ENCODE measurements around the gene DDC.
"Not testable (repeated sequence)": the region's sequence is repeated elsewhere in the genome, so short reads cannot be mapped to it uniquely, and the experiment has no call there.

DDC gene

DNA sequence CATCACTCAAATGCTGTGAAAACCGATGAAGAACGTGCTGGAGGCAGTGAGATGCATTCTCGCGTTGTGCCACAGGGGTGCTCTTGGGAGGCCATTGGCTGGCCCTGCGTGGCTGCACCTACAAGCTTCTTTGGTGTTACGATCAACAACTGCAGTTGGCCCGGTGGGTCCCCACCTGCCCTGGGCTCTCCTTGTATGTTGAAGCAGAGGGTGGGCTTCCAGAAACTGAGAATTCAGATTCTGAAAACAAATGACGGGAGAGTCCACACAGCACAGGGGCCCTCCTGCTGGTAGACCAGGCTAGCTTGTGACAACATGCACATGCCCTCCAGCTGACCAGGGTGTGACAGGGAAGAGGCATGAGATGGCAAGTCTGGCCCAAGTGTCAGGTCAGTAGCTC, 23.7 kb upstream of the DDC start:
- no peak for DNase-seq

DNA sequence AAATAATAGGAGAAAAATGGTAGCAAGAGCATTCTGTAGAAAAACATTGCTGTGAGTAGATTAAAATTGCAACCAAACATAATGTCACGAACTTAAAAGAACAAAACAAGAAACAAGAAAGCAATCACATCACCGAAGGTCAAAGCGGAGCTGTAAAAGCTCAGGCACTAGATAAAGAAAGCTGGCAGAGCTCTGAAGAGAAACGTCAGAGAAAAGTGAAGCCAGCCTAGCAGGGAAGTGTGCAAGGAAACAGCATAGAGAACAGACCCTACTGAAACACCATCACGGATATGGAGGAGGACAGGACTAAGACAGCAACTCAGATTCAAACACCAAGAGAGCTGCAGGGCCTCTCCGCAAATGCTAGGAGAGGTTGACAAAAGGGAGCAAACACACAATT, 22.5 kb upstream of the DDC start:
- DNase-seq, result no peak

DNA sequence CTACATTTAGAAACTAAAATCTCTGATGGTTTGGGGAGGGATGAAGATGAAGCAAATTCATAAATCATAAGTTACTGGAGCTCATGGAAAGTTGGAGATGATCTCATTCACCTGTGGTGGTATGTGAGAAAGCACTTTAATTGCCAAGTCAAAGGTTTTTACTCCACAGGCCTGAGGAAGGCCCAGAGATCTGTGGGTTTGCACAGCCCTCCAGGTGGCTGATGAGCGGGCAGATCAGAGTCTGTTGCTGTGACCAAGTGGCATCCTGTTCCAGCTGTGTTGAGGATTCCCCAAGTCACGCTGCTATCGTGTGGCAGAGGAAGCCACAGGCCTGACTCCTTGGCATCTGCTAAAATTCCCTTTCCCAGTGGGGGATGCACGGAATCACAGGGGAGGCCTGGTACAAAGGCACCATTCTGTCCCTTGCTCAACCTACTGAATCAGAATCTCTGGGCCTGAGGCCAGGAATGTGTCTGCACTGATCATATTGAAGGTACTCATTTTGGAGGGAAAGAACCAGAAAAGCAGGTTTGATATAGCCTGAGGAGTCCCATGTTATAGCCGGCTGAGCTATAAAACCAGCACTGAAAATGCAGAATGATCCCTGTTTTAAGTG, 19.7 kb upstream of the DDC start:
- no peak for DNase-seq

DNA sequence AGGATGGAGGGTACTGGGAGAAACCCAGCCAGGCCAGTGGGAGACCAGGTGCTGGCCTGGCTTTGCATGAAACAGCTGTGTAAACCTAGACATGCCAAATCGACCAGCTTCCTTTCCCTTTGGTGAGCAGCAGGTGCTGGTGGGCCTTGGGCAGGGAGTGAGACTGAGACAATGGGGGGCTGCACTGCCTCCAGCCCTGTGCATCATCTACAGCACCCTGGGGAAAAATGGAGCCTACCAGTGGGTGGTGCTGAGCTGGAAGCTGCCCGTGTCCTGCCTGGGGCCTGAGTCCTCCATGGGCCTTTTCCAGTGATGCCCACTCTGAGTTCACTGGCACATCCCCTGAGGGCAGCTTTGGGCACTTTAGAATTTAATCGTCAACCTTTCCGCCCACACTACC, 19.2 kb upstream of the DDC start:
- no peak for DNase-seq

DNA sequence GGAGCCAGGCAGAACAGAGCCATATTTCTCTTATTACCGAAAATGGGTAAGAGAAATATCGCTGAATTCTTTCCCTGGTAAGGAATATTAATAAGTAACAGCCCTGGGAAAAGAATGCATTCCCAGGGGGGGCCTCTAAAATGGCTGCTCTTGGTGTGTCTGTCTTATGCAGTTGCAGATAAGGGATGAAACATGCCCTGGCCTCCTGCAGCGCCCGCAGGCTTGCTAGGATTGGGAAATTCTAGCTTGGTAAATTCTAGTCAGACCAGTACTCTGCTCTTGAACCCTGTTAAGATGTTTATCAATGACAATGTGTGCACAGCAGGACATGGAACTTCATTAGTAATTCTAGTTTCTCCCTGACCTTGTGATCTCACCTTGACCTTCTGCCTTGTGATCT, 18.1 kb upstream of the DDC start:
- not testable (repeated sequence) for DNase-seq

DNA sequence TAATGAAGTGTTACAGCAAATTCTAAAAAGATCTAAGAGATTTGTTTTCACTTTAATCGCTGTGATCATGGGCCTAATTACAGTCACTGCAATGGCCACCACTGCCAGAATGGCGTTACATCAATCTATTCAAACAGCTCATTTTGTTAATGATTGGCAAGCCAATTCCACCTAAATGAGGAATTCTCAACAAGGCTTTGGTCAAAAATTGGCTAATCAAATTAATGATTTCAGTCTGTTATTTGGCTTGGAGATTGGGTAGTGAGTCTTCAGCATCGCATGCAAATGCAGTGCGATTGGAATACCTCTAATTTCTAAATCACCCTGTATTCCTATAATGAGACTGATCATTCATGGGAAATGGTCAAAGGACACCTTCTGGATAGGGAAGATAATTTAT, 17.1 kb upstream of the DDC start:
- not testable (repeated sequence) for DNase-seq

DNA sequence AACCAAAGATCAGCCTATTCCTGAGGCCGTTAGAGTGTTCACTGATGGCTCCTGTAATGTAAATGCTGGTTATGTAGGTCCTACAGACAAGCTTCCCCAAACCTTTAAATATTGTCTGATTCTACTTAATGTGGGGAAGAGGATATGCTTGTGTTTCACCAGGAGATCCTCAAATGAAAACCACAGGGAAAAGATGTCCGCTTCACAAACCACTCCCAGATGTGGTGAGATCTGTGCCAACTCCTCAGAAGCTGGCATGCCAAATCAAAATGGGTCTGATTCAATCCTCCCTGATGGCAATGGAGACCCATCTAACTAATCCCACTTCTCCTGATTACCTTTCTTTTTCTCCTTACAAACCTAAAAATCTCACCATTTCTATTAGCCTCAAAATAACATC, 15.5 kb upstream of the DDC start:
- not testable (repeated sequence) for DNase-seq

DNA sequence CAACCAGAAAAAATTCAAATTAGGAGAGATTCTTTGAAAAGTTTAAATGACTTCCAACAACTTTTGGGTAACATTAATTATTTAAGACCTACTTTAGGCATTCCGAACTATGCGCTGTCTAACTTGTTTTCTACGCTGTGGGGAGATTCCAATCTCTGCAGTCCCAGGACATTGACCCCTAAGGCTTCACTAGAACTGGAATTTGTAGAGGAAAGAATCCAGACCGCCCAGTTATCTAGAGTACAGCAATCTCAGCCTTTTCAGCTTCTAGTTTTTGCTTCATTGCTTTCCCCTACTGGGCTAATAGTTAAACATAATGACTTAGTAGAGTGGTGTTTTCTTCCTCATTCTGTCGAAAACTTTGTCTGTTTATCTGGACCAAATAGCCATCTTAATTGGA, 14.9 kb upstream of the DDC start:
- no peak for DNase-seq

DNA sequence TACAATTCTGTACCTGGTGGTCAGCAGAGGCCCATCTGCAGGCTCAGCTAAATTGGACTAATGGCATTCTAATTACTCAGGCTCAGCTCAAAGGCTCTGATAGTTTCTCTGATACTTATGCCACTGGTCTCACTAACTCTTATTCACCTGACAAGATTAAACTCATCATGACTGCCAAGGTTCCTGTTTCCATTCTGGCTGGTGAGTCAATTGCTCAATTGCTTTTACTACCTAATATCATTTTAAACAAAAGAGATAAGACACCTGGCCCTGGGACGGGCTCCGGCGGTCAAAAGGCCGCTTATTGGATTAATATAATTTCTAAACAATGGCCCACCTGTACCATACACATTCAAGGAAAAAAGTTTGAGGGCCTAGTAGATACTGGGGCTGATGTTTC, 12.9 kb upstream of the DDC start:
- DNase-seq, result not testable (repeated sequence)

DNA sequence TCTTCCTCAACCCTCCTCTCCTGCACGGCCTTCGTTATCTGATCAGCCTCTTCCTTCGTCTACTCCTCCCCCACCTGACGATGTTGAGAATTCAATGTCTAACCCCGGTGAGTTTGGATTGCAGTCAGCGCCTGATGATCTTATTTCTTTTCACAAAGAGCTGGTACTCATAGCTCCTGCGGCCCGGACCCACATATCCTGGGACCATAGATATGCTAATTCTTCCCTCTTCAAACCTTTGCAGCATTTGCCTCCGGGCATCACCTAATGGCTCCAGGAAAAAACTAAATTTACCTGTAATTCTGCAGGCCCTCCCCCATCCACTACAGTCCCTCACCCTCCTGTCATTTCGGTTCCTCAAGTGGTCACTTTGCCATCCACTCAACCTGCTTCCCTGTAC, 12.4 kb upstream of the DDC start:
- DNase-seq, result no peak

DNA sequence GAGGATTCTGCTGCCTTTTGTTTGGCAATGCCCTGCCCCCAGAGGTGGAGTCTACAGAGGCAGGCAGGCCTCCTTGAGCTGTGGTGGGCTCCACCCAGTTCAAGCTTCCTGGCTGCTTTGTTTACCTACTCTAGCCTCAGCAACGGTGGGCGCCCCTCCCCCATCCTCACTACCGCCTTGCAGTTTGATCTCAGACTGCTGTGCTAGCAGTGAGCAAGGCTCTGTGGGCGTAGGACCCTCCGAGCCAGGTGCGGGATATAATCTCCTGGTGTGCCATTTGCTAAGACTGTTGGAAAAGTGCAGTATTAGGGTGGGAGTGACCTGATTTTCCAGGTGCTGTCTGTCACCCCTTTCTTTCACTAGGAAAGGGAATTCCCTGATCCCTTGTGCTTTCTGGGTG, 11.2 kb upstream of the DDC start:
- DNase-seq, result not testable (repeated sequence)

DNA sequence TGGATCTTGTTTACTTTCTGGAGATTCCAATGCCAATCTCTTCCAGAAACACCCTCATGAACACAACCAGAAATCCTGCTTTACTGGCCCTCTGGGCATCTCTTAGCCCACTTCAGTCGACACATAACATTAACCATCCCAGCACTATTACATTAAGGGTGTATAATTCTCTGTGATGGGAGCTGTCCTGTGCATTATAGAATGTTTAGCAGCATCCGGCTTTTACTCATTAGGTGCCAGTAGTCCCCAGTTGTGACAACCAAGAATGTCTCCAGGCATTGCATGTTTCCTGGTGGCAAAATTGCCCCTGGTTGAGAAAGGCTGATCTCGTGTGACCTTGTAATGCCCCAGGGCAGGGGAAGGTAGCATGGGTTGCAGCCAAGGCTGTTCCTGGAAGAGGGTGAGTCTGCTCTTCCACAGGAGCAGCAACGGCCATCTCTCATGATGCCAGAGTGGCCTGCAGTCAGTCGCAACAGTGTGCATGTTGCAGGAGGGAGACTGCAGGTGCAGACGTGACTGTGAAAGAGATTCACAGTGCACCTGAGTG, 2.6 kb upstream of the DDC start:
- no peak for DNase-seq

DNA sequence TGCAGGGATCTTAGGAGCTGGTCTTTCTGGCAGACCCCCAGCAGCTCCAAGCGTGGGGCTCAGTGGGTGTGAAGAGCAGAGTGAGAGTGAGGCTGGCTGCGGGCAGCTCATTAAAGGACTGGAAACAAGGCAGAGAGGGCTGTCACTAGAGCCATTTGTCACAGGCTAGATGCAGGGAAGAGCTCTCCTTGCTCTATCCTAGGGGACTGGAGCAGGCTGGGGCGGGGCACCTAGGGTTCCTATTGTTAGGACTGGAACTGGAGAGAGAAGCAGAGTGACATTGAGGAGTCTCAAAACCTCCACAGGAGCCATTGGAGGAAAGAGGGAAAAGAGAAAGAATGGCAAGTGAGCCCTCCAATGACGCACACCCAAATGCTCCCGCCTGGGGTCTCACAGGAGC, 772 bp upstream of the DDC start:
- DNase-seq, result no peak

DNA sequence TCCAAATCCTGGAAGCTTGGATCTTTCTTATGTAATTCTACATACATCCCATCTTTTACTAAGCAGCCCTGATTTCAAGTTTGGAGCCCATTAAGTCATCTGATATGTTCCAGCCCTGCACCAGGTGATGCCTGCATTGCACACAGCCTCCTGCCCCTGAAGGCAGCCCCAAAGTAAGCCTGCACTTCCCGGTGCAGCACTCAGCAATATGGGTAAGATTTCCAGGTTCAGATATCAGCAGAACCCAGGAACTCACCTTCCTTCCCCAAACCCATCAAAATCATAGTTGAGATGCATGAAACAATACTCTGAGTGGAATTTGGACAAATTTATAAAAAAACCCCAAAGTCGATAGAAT, 333 bp upstream of the DDC start:
- DNase-seq, result no peak

DNA sequence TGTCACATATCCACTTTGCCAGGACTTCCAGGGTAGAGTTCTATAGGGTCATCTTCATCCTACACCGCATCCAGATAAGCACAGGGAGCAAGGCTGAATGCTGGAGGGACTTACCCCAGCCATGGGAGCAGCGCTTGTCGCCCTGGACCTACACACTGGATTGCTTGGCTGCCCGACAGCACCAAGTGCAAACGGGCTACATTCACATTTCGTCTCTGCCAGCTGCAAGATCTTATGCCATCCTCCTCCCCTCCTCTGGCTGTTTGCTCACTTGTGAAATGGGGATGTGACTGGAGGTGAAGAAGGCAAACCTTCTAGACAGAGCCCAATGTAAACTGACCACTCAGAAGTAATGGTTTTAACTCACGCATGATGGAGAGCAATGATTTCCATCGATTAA, 1.0 kb downstream of the DDC start:
- no peak for DNase-seq

DNA sequence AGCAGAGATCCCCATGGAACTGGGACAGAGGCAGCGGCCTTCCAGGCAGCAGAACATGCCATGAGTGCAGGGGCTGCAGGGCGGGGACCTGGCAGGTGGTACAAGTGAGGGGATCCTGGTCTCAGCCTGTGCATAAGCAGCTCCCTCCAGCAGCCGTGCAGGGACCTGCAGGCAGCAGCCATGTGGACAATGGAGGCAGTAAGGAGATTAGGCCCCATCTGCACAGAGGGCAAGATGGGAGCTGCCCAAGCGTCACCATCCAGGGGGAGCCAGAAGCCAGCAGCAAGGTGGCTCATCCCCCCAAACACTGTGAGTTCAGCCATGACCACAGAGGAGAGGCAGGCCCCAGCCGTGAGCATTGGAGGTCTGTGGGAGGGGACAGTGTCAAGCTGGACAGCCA, 3.1 kb downstream of the DDC start:
- no peak for DNase-seq

DNA sequence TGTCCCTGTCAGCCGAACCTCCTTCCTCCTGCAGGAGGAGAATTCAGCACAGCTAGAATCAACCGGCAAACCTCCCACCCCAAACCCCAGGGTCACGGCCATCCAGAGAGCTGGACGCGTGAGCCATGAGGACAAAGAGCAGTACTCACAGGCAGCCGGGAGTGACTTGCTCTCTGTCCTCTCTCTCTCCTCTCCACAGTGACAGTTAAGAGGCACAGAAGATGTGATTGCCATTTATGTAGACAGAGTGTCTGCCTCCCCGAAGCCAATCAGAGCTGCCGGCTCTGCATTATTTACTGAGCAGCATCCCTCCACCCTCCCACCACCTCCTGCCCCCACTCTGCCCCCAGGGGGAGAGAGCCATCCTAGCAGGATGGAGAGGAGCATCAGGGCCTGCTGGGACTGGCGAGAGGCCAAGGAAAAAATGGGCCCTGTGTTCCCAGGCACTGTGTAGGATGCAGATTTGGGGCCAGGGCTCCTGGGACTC, 4.3 kb downstream of the DDC start:
- DNase-seq, result no peak

DNA sequence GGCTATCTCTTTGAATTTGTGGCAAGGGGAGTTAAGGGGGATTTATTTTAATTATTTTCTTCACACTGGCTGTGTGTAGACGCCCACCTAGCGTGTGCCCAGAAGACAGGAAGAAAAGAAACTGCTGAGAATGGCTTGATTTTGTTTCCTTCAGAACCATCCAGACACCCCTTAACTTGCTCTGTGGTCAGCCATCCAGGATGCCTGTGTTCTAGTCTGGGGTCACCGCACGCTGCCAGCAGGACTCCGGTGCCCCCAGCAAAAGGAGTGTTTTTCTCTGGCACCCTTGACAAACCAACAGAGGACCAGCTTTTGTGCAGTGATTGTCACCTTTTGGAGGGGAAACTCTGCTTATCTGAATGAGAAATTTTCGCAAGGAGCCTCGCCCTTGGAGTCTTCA, 5.3 kb downstream of the DDC start:
- DNase-seq, result no peak

DNA sequence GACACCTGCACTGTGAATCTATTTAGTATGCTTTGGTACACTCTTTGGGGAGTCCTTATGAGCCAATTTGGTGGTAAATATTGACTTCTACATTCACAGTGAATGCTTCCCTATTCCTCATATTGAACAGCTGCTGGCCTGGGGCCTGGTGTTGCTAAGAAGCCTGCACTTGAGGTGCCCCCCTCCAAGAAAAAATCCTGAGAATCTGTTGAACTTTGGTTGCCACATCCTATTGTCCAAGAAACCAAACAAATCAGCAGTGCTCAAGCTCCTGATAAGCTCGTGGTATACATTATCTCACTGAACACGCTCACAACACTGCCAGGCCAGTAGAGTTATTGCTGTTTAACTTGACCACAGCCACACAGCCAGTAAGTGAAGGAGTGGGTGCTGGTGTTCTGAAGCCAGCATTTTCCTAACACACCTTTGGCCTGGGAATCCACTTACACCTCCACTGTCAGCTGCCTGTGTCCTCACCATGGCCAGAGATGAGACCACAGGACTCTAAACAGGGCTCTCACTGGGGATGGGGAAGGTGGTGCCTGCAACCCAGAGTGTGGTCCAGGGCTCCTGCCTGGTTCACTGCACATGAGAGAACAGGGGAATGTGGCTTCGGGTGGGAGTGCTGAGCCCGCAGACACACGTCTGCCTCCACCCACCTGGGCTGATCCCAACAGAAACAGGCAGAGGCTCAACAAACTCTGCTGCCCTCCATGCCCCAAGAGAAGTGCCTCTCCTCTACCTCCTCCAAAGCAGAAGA, 6.7 kb downstream of the DDC start:
- DNase-seq, result no peak

DNA sequence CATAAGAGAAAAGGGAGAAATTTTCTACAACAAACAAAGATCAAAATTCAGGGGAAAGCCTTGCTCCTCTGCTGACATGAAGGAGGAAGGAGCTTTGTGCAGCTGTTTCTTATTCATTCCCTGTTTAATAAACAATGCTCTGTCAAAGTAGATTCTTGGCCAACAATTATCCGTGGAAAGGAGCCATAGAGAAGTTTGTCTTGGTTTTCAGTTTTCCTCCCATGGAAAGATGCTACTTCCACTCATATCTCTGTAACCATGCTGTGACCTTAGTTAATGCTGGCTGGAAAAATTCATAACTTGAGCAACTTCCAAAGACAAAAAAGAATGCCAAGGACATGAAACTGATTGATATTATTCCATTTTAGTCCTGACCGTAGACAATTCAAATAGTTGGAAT, 8.1 kb downstream of the DDC start:
- no peak for DNase-seq

DNA sequence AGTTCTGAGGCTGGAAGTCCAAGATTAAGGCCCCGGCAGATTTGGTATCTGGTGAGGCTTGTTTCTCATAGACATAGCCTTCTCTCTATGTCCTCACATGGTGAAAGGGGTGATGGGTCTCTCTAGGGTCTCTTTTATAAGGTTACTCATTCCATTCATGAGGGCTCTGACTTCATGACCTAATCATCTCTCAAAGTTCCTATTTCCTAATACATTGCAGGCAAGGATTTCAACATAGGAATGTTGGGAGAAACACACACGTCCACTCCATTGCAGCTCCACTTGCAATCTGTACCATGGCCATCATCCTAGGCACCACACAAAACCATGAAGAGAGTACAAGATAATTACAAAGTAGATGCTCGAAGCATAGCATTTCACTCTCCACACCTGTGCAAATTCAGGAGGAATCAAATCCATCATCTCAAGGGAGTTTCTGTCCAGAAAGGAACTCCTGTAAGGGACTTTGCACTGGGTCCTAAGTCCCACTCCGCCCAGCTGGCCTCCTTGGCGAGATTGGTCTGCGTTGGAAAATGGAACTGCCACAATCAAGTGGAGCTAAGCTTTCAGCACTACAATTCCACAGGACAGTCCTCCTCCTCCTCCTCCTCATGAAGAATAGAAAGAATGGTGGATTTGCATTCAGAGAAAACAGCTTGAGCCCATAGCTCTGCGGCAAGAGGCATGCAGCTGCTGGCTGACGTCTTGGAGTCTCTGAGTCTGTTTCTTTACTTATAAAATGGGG, 8.8 kb downstream of the DDC start:
- no peak for DNase-seq

DNA sequence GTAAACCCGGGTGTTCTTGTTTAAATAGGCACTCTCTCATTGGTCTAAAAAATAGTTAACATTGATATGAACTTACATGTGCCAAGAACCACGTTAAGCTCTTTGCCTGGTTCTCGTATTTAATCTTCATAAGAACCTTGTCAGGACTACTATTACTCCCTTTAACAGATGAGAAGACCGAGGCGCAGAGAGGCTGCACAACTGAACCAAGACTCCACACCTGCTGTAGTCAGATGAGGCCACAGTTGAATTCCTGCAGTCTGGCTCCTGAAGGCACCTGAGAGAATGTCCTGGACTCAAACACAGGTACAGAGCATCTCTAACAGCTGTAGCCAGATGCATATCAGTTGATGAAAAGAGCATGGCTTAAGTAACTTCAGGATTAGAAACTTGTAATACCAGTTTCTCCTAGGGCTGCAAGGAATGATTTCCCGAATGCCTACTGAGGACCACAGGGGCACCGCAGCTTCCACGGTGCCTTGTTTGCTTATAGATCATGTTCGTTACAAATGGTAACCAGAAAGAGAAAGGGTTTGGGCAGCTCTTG, 9.5 kb downstream of the DDC start:
- no peak for DNase-seq

DNA sequence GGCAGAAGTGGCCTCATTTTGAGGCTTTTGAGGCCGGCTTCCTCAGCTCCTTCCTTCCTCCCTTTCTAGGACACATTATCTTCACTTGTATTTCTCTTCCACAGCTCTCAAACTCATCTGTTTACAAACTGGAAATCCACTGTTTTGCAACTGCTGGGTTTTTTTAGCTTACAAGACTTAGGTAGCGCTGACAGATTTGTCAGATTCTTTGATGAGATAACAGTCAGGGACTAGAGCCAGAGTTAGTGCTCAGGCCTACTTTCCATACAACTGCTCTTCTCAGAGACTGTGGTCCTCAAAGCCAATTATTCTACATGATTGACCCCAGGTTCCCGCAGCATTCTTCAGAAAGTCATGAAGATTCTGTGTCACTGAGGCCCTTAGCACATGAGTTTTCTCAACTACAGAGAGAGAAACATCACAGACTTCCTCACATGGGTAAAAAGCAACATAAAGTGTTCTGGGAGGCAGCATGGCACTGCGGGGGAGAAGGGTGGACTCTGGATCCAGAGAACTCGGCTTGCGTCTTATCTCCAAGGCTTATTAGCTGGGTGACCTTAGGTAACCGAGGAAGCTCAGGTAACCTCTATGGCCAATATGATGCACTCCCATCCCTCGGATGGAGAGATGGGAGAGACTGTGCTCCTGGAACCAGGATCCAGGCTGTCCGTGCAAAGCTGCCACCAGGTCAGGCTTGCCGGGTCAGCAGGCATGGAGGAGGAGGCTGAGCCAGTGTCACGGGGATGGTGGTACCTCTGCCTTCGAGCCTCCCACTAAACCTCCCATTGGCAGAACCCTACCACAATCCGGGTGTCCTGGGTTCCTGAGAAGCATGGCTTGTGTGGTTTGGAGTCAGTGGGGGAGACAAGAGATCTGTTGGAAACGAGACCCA, 10.5 kb downstream of the DDC start:
- no peak for DNase-seq

All from RPMI8226 (cell line).